ENCODE measurements around the gene TXK. TPM values are rescaled to one million over a fixed set of nuclear protein-coding genes. Genes with fewer than 3 reads are reported as not detected.
"Not testable (repeated sequence)": the region's sequence is repeated elsewhere in the genome, so short reads cannot be mapped to it uniquely, and the experiment has no call there.

TXK gene
- total RNA-seq, 6 experiments from 2014 or later, result 0.62 to 2.5 (median 1.5) TPM

GRCh38 chr4:48173056-48173991 lies 39.3 kb upstream of the TXK start:
- Histone ChIP-seq H3K27ac (no peak overlapping the region), H3K4me1 (no peaks in the 10 kb centered on the region), H3K4me3 (no peak overlapping the region), H3K27me3 (no peaks in the 10 kb centered on the region), H3K36me3 (no peaks in the 10 kb centered on the region), H3K9me3 (no peaks in the 10 kb centered on the region)
- intact Hi-C loops (cut with DNase I), result no loop called here
- whole genome bisulfite sequencing (ENCODE audit: insufficient coverage, low coverage, low lambda C conversion rate, missing lambda C conversion rate), result 48% methylated on average over 6 of the region's 6 CpGs
- TF ChIP-seq CTCF (IDR thresholded peaks at IDR 0.05) (no peak), POLR2A (IDR thresholded peaks at IDR 0.05) (no peak)
- ATAC-seq (peak in 2 of 4 donors; percentile 57 to 79), DNase-seq (no peak)

DNA sequence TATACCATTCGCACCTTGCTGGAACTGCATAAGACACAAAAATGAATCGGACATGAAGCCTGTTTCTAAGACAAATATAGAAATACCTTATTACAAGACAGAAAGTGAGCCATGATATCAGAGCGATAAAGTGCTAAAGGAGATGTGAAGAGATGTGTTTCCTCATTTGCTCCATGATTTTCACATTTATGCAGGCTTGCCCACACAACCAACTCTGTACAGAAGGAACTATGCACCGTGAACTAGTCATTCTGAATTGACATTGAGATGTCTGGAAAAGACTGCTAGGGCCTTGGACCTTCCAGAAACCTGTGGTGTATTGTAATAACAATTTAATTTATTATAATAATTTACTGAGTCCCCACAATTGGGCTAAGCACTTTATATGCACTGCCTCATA lies 38.6 kb upstream of the TXK start:
- Histone ChIP-seq H3K9me3 (no peaks in the 10 kb centered on the region), H3K27ac (no peak overlapping the region), H3K36me3 (no peaks in the 10 kb centered on the region), H3K4me3 (no peak overlapping the region), H3K27me3 (no peaks in the 10 kb centered on the region), H3K4me1 (no peaks in the 10 kb centered on the region)
- ATAC-seq, result no peak
- WGBS (ENCODE audit: insufficient coverage, low coverage, low lambda C conversion rate, missing lambda C conversion rate), result 92% methylated on average over 4 of the region's 4 CpGs
- TF ChIP-seq CTCF (IDR thresholded peaks at IDR 0.05) (no peak), POLR2A (IDR thresholded peaks at IDR 0.05) (no peak)
- DNase-seq, result no peak
- intact Hi-C loops (cut with DNase I), result no loop called here

- H3K9me3 ChIP-seq, result no peaks in the 10 kb centered on the region
- intact Hi-C loops (cut with DNase I), result no loop called here
- H3K27ac ChIP-seq, result no peak overlapping the region
- ATAC-seq, result no peak
- H3K27me3 ChIP-seq, result no peaks in the 10 kb centered on the region
- 78% methylated on average over 1 of the region's 1 CpG for WGBS (ENCODE audit: insufficient coverage, low coverage, low lambda C conversion rate, missing lambda C conversion rate)
- no peak for DNase-seq
- no peak overlapping the region for H3K4me3 ChIP-seq
- no peak for TF ChIP-seq POLR2A (IDR thresholded peaks at IDR 0.05)
- no peak for TF ChIP-seq CTCF (IDR thresholded peaks at IDR 0.05)
- no peaks in the 10 kb centered on the region for H3K36me3 ChIP-seq
- no peaks in the 10 kb centered on the region for H3K4me1 ChIP-seq
These were observed 35.6 kb upstream of the TXK start for GRCh38 chr4:48169636-48170035.

GRCh38 chr4:48167538-48168263 lies 33.7 kb upstream of the TXK start:
- H3K4me3 ChIP-seq, result no peak overlapping the region
- no peak overlapping the region for H3K27ac ChIP-seq
- H3K9me3 ChIP-seq, result no peaks in the 10 kb centered on the region
- intact Hi-C loops (cut with DNase I), result no loop called here
- peaks cover 0 to 10% (median 2%) of the 10 kb centered on the region in 4 donors for H3K4me1 ChIP-seq
- WGBS (ENCODE audit: insufficient coverage, low coverage, low lambda C conversion rate, missing lambda C conversion rate), result 83% methylated on average over 5 of the region's 5 CpGs
- no peak for ATAC-seq
- H3K36me3 ChIP-seq, result no peaks in the 10 kb centered on the region
- DNase-seq, result no peak
- TF ChIP-seq POLR2A (IDR thresholded peaks at IDR 0.05), result no peak
- TF ChIP-seq CTCF (IDR thresholded peaks at IDR 0.05), result no peak
- H3K27me3 ChIP-seq, result no peaks in the 10 kb centered on the region

DNA sequence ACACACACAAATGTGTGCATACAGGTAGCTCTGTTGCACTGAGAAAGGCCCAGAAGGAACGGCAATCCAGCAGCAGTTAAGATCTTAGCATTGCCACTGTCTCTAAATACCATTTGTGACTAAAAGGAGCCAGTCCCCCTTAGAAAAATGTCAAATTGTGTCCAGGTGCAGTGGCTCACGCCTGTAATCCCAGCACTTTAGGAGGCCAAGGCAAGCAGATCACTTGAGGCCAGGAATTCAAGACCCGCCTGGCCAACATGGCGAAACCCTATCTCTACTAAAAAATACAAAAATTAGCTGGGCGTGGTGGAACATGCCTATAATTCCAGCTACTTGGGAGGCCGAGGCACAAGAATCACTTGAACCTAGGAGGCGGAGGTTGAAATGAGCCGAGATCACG lies 30.5 kb upstream of the TXK start:
- H3K9me3 ChIP-seq; H3K36me3 ChIP-seq; H3K4me3 ChIP-seq; DNase-seq; H3K27ac ChIP-seq; ATAC-seq; intact Hi-C loops (cut with DNase I); H3K27me3 ChIP-seq: not testable (repeated sequence)
- 100% methylated on average over 7 of the region's 9 CpGs for WGBS (ENCODE audit: insufficient coverage, low coverage, low lambda C conversion rate, missing lambda C conversion rate)
- peaks cover 0 to 10% (median 2%) of the 10 kb centered on the region in 4 donors for H3K4me1 ChIP-seq

All from right lobe of liver (tissue), 6 donors.